Lung (tissue), 12 donors: ENCODE measurements around the gene CALM1. TPM values are rescaled to one million over a fixed set of nuclear protein-coding genes. Genes with fewer than 3 reads are reported as not detected.

Experiments used
- ATAC-seq: fragments of 200-7000 bp; cut with Tn5 transposase; one replicate; pipeline ENCODE4 v1.9.1; 2020; ENCODE audit warnings: moderate number of reproducible peaks; ENCODE audit not compliant: insufficient read depth, low FRiP score
- DNase-seq, 3 donors: peaks; one replicate each; pipeline ENCODE4 v3.0.0-alpha.2; 2013 to 2017
- H3K27ac ChIP-seq, 2 donors: one replicate each; pipeline ENCODE4 v1.5.1; 2013; ENCODE audit warnings: mild to moderate bottlenecking in 2 of 2, moderate library complexity in 2 of 2, control low read depth in 1 of 2, inconsistent platforms in 1 of 2, low read depth in 1 of 2, low read length in 1 of 2
- H3K27me3 ChIP-seq, 3 donors: one replicate each; pipeline ENCODE4 v1.5.1; 2013; ENCODE audit warnings: low read length in 2 of 3; ENCODE audit not compliant: control insufficient read depth in 3 of 3, insufficient read depth in 3 of 3
- H3K36me3 ChIP-seq, 4 donors: one replicate each; pipeline ENCODE4 v1.5.1; 2013; ENCODE audit warnings: low read length in 4 of 4, mild to moderate bottlenecking in 1 of 4, moderate library complexity in 1 of 4; ENCODE audit not compliant: control insufficient read depth in 4 of 4, insufficient read depth in 4 of 4
- H3K4me1 ChIP-seq, 5 donors: one replicate each; pipeline ENCODE4 v1.5.1; 2013; ENCODE audit warnings: low read length in 5 of 5, mild to moderate bottlenecking in 2 of 5, moderate library complexity in 1 of 5; ENCODE audit not compliant: control insufficient read depth in 5 of 5, insufficient read depth in 5 of 5
- H3K4me3 ChIP-seq: one replicate; pipeline ENCODE4 v1.5.1; 2013; ENCODE audit warnings: mild to moderate bottlenecking, control low read depth, moderate library complexity
- H3K9ac ChIP-seq, 2 donors: one replicate each; pipeline ENCODE4 v1.5.1; 2013; ENCODE audit warnings: low read length in 2 of 2, control low read depth in 1 of 2; ENCODE audit not compliant: insufficient read depth in 1 of 2
- H3K9me3 ChIP-seq, 4 donors: one replicate each; pipeline ENCODE4 v1.5.1; 2013; ENCODE audit warnings: low read length in 3 of 4, mild to moderate bottlenecking in 1 of 4, moderate library complexity in 1 of 4; ENCODE audit not compliant: control insufficient read depth in 4 of 4, insufficient read depth in 3 of 4
- CTCF ChIP-seq: IDR thresholded peaks from 2 replicates; pipeline ENCODE4 v1.5.1; 2012; ENCODE audit warnings: mild to moderate bottlenecking; ENCODE audit errors: control extremely low read depth, extremely low read depth
- WGBS, 2 donors: extraction: QIAGEN DNeasy Blood & Tissue Kit; methylation state at CpG; one replicate each; pipeline ENCODE4 v1.1.7; 2013; 5-methylcytosine and 5-hydroxymethylcytosine counted together
- polyA plus RNA-seq, 2 donors: library from polyadenylated mRNA; stranded (reverse); fragments of 200-250 nt; gene quantifications; one replicate each; pipeline ENCODE4 v1.2.1, GENCODE V29; 2013
- total RNA-seq, 2 donors: library from RNA; depleted of rRNA in 1 of 2; stranded (reverse); fragments of >200 nt in 1 of 2; gene quantifications; one replicate each; pipeline ENCODE4 v1.2.1, GENCODE V29; 2014 to 2021
- donor health status: control.
- donor health status: control.
- donor health status: Bipolar disorder and iron deficiency.
- donor health status: healthy.
- donor health status: DM: yes; HTN: yes; CAD: no.

The CALM1 gene
- total and polyA plus RNA-seq, 4 donors, result 364 to 543 (median 478) TPM

- WGBS, 2 donors, result 86 to 91% methylated on average over 2 of the region's 2 CpGs
- no peak overlapping the region for H3K9ac ChIP-seq
- H3K4me1 ChIP-seq, result peaks cover 0 to 22% (median 13%) of the 10 kb centered on the region in 5 donors
- no peak for TF ChIP-seq CTCF
- no peak for ATAC-seq
- H3K9me3 ChIP-seq, result no peaks in the 10 kb centered on the region
- H3K36me3 ChIP-seq, result no peaks in the 10 kb centered on the region
- H3K27me3 ChIP-seq, result no peaks in the 10 kb centered on the region
- no peak for DNase-seq
- H3K4me3 ChIP-seq, result no peak overlapping the region
- no peak overlapping the region for H3K27ac ChIP-seq
These were observed 10.5 kb upstream of the CALM1 start for GRCh38 chr14:90386321-90386720.

GRCh38 chr14:90387206-90387760 lies 9.5 kb upstream of the CALM1 start:
- Histone ChIP-seq H3K27me3 (no peaks in the 10 kb centered on the region), H3K27ac (no peak overlapping the region), H3K36me3 (no peaks in the 10 kb centered on the region), H3K9me3 (no peaks in the 10 kb centered on the region), H3K4me1 (peaks cover 0 to 13% (median 12%) of the 10 kb centered on the region in 5 donors), H3K4me3 (no peak overlapping the region), H3K9ac (no peak overlapping the region)
- ATAC-seq (no peak), DNase-seq (no peak)
- 95% methylated on average over 2 of the region's 2 CpGs for WGBS, 2 donors
- no peak for TF ChIP-seq CTCF

GRCh38 chr14:90388437-90388836 lies 8.4 kb upstream of the CALM1 start:
- Histone ChIP-seq H3K27ac (no peak overlapping the region), H3K27me3 (no peaks in the 10 kb centered on the region), H3K9ac (no peak overlapping the region), H3K36me3 (no peaks in the 10 kb centered on the region), H3K9me3 (no peaks in the 10 kb centered on the region), H3K4me1 (peaks cover 0 to 13% (median 12%) of the 10 kb centered on the region in 5 donors), H3K4me3 (no peak overlapping the region)
- no peak for TF ChIP-seq CTCF
- no peak for DNase-seq
- no peak for ATAC-seq
- 52 to 61% methylated on average over 4 of the region's 4 CpGs for WGBS, 2 donors

GRCh38 chr14:90388982-90389381 lies 7.8 kb upstream of the CALM1 start:
- 87 to 97% methylated on average over 1 of the region's 1 CpG for WGBS, 2 donors
- H3K27me3 ChIP-seq, result no peaks in the 10 kb centered on the region
- no peak for TF ChIP-seq CTCF
- H3K36me3 ChIP-seq, result no peaks in the 10 kb centered on the region
- H3K9me3 ChIP-seq, result no peaks in the 10 kb centered on the region
- peaks cover 0 to 12% (median 11%) of the 10 kb centered on the region in 5 donors for H3K4me1 ChIP-seq
- DNase-seq (no peak), ATAC-seq (no peak)
- H3K9ac ChIP-seq, result no peak overlapping the region
- H3K4me3 ChIP-seq, result no peak overlapping the region
- H3K27ac ChIP-seq, result no peak overlapping the region
